GM19099 (cell line): ENCODE data around the gene NGEF.

ENCODE experiments used
- POLR2A ChIP-seq: IDR thresholded peaks from 3 replicates; pipeline ENCODE4 v1.6.1; 2011; ENCODE audit warnings: low read depth; ENCODE audit not compliant: insufficient read length; ENCODE audit errors: extremely low read depth

NGEF gene

DNA sequence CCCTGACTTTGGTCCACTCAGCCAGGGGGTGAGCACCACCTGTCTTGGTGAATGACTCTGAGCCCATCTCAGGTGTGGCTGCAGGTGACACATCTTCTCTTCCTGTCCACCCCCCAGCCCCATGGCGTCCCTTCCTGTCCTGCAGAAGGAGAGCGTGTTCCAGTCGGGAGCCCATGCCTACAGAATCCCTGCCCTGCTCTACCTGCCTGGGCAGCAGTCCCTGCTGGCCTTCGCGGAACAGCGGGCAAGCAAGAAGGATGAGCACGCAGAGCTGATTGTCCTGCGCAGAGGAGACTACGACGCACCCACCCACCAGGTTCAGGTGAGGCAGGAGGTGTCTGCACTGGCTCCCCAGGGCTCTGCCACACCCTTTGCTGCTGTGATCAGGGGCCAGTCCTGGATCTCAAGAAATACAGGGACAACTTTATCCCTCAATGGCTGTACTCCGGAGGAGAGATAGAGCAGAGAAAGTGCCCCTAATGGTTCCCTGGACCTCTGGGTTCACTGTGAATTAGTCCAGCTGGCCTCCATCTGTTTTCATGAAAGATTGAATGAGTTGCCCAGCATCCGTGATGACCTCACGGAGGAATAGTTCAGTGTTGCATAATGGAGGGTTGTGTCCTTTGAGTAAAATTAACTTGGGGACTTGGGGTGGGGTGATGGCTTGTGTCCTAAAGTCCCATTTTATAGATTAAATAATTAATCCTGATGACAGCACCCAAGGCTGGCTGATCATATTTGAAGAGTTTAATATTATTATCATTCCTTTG lies 19.7 kb upstream of the NGEF start, which contains the start of gene NEU2:
NEU2 (plus strand) TSS at position 122 of the 770 bp plus-strand sequence; CDS start at position 122, 0 bp downstream.
- TF ChIP-seq POLR2A, result no peak

DNA sequence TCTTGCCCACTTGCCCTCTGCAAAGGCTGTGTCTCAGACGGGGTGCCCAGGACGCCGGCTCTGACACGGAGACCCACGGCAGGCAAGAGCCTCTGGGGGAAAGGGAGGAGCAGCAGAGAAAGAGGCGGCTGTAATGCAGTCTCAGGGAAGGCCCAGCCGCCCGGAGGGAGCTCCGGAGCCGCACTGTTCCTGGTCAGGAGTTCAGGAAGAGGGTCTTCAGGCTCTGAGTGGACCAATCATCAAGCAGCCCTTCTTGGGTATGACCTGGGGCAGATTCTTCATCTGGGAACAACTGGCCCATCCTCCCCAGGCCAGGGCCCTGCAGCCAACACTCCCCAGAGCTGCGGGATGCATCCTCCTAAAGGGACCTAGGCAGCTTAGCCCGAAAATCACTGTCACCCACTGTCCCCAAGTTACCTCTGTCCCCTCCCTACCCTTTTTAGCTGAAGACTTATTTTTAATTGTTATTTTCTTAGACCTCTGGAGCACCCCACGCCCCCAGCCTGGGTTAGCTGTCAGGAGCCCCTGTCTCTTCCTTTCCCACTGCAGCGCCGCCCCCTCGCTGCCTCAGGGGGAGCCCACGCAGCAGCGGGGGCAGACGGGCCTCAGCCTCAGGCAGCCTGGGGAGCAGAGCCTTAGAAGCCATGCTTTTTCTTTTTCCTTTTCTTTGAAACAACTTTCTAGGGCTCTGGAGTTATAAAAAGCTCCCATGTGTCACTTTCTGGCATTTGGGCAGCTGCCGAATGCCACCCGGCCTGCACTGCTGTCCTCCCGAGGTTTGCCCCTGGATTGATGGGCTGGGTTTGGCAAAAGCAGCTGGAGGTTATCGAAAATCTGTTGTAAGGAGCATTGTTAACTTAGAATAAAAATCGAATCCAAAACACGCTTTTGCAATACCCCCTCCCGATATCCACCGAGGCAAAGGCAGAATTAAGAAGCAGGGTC lies 18.8 kb upstream of the NGEF start:
- TF ChIP-seq POLR2A, result no peak

DNA sequence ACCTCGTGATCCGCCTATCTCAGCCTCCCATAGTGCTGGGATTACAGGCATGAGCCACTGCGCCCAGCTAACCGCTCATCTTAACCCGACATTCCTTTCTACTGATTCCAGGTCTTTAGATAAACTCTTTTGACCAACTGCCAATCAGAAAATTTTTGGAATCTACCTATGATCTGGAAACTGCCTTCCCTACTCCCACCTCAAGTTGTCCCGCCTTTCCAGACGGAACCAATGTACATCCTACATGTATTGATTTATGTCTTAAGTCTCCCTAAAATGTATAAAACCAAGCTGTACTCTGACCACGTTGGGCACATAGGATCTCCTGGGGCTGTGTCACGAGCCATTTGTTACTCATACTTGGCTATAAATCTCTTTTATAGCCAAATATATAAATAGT lies 16.3 kb upstream of the NGEF start:
- no peak for TF ChIP-seq POLR2A

DNA sequence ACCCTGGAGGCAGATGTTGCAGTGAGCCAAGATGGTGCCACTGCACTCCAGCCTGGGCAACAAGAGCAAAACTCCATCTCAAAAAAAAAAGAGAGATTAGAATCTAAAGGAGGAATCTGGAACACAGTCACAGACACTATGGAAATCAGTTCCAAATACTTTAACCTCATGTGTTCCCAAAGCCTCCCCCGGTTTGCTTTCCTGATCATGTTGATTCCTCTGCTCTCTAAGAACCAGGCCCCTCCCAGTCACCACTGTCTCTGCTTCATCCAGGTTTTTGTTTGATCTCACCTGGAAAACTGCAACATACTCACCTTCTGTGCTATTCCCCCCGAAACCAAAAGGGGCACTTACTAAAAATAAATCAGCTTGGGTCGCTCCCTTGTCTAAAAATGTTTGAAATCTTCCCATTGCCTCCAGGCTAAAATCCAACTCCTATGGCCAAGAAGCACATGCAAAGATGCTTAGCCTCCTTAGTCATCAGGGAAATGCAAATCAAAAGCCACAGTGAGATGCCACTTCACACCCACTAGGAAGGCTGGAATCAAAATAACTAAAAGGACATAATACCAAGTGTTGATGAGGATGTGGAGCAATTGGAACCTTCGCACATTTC lies 13.2 kb upstream of the NGEF start:
- TF ChIP-seq POLR2A, result no peak

DNA sequence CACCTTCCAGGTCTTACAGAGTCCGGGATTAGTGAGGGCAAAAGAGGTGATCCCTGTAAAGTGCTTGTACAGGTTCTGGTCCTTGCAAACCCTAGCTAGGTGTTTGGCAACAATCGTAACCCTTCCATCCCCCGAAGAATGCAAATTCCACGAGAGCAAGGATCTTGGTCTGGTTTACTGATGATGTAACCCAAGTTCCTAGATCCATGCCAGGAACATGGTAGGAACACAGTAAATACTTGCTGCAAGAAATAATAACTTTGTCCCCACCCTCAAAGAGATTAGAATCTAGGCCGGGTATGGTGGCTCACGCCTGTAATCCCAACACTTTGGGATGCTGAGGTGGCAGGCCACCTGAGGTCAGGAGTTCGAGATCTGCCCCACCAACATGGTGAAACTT lies 12.7 kb upstream of the NGEF start:
- TF ChIP-seq POLR2A, result no peak

GRCh38 chr2:233023761-233024410 lies 10.8 kb upstream of the NGEF start:
- TF ChIP-seq POLR2A, result no peak

DNA sequence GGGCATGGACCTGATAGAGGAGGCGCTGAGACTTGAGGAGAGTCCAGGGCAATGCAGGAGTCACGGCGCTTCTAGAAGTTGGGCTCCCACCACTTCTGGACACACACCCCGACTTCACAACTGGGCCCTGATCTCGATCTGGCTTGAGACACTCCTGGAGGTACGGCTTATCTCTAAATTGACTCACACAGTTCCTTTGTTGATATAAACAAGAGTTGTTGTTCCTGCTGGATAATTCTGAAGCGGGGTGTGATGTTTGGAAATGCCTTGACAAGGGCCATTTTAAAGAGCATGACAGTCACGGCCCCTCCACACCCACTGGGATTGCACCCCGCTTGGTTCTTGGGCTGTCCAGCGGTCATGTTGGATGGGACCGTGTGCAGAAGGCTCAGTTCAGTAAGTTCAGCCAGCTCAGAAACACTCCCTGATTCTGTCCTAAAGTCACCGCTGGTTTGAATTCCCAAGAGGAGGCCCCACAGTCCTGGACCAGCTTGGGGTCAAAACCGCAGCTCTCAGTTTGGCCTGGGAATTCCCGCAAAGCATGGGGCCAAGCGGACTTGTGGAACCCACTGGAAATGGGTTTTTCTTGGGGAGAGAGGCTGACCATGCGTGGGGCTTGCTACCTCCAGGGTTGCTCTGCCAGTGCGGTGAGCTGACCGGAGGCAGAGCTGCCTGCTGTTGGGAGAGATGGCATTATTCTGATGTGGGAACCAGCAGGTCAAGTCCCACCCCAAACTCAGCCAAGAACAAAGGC lies 10.1 kb upstream of the NGEF start:
- TF ChIP-seq POLR2A, result no peak

GRCh38 chr2:233022561-233022960 lies 9.5 kb upstream of the NGEF start:
- no peak for TF ChIP-seq POLR2A

DNA sequence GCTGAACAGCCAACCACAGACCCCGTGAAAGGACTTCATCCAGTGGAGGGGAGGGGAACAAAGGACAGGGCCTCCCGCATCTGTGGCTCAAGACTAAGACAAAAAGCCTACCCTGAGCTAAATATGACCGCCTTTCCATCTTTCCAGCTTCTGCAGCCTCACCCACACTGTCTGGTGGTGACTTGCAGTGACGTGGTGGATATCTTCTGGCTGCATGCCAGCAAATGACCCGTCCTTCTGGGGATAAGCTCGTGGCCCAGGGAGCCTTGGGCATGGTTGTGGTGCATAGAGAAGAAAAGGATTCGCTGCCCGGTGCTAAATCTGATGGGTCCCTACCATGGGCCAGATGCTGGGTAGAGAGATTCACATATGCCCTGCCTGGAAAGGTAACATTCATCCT lies 8.7 kb upstream of the NGEF start:
- TF ChIP-seq POLR2A, result no peak

DNA sequence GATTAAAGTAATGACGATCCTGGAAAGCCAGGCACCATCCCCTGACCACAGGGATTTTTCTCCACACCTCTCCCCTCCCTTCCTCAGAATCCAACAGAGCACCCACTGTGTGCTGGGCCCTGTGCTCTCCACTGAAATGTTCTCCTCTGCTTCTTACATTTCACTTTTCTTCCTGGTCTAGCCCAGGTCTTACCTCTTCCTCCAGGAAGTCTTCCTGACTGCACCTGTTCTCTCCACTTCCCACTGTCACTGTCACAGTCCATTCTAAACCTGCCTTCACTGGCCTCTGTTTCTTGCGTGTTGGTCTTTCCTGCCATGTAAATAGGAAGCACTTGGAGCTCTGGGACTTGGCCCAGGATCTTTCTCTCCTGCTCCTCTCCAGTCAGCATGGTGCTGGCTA lies 7.4 kb upstream of the NGEF start:
- no peak for TF ChIP-seq POLR2A

DNA sequence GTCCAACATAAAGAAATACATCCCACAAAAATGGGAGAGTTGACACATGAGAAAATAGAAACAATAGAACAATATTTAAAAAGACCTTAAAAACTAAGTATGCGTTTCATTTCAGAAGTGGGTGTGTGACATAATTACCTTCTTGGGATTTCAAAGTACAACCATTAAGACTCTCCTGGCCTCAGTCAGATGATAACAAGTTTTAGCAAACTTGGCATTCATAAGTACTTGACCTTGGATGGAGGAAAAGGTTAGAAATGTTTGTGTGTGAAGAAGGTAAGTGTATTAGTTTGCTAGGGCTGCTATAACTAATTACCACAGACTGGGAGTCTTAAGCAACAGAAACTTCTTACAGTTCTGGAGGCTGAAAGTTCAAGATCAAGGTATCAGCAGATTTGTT lies 4.9 kb upstream of the NGEF start:
- TF ChIP-seq POLR2A, result no peak

GRCh38 chr2:233015019-233015645 lies 2.1 kb upstream of the NGEF start:
- TF ChIP-seq POLR2A, result no peak

- no peak for TF ChIP-seq POLR2A
These were observed 594 bp upstream of the NGEF start for GRCh38 chr2:233013650-233014049.
